Nucleus accumbens (tissue), 56 donors: ENCODE results near the gene FAM83D.

Source experiments
- DNase-seq, 56 donors: peaks; one replicate each; lab custom pipeline; 2025; lab: John Stamatoyannopoulos, UW

FAM83D gene

GRCh38 chr20:38962044-38962927, 36.1 kb downstream of the FAM83D start, which contains the start of gene DHX35:
DHX35 (plus strand) TSS chr20:38962344; CDS start chr20:38962368, 24 bp downstream.
- peak; percentile 23 to 99 (median 96) for DNase-seq

GRCh38 chr20:38962928-38963401, 36.7 kb downstream of the FAM83D start:
- no peak for DNase-seq

DNA sequence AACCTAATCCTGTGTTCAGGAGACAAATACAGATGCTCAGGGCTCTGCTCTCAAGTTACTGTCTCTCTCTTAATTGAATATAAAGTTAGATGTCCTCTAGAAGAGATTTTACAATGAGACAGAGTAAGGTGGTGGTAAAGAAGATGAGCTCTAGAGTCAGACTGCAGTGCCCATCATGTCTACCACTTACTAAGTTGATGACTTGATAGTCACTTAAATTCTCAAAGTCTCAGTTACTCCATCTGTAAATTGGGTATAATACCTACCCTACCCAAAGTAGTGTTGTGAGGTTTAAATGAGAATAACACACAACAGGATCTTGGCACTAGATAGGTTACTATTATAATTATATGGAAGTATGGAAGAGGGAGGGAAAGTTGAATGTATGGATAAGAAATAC, 37.5 kb downstream of the FAM83D start:
- no peak for DNase-seq

DNA sequence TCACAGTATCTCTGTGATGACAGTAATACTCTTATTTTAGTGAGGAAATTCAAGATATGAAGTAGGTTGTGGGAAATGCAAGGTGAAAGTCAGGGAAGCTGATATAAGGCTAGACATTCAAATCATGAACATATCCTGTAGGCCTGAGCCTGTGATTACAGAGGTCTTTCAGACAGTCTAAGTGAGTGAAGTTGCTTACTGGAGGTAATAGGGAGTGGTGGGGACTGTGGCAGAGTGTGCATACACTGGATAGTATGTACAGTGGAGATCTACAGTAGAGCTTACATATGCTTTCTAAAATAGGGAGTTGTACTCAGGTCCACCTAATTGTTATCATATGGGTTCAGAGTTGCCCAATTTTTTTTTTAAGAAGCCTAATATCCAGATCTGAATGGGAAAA, 39.0 kb downstream of the FAM83D start:
- DNase-seq, result no peak

DNA sequence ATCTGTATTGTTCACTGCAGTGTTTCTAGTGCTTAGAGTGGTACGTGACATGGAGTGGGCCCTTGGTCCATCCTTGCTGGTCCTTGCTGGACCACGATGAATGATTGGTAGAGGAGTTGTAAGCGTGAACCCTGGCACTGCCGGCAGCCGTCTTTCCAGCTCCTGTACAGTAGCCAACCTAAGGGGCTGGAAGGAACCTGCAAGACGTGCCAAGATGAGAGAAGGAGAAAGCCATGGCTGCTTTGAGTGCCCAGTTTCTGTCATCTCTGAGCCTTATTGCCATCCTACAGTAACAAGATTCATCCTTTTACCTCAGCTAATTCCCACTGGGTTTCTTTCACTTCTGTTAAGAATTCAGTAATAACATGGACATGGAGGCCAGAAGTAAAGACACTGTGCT, 41.9 kb downstream of the FAM83D start:
- peak in 1 of 56 donors; percentile 3 for DNase-seq

- no peak for DNase-seq
Measured at GRCh38 chr20:38969708-38970107, 43.5 kb downstream of the FAM83D start.

DNA sequence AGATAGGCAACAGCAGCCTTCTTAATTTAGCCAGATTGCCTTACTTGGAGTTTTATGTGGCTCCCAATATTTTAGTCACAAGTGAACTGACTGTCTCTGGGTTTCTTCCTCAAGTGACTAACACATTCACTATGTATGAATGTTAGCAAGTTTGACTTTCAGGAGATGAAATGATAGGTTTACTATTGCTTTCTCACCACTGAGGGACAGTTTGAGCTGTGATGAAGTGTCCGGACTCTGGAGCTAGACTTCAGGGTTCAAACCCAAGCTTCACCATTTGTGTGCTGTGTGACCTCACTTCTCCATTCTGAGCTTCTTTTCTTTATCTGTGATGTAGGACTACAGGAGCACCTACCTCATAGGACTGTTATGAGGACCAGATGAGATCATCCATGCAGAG, 44.1 kb downstream of the FAM83D start:
- DNase-seq, result no peak

DNA sequence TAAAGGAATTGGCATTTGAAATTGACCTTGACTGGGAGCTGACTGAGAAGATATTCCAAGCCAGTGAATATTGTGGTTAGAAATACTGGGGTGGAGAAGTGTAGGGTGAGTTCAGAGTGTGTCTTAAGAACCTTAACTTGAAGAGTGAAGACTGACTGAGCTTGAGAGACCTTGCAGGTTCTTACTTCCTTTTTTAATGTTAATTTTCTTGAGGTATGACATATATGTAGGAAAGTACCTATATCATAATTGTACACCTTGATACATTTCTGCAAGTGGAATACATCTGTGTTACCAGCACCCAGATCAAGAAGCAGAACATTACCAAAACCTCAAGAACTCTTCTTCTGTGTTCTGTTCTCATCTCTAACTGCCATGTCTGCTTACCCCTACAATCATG, 46.9 kb downstream of the FAM83D start:
- no peak for DNase-seq

- DNase-seq, result peak in 4 of 56 donors; percentile 3 to 25 (median 8)
Measured at GRCh38 chr20:38973645-38974044, 47.4 kb downstream of the FAM83D start.

DNA sequence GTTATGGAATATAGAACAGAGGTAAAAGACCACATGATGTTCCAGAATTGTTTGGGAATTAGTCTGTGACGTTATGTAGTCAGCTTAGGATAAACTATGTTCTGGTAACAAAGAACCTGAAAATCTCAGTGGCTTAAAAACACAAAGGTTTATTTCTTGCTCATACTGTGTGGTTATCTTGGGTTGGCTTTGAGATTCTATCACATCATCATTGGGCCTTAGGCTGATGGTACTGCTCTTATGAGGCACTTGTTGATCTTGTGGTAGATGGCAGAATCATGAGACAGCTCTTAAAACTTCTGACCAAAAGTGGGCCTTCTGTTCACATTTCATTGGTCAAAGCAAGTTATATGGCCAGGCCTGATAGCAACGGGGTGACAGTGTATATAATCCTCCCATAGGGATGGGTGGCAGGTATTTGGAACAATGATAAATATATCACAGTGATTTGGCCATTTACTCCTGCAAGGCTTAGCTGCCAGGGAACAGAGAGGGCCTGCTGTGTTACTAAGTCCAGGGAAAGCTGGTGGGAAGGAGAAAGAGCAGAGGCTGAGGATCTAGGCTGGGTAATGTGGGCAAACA, 49.4 kb downstream of the FAM83D start:
- DNase-seq, result no peak

DNA sequence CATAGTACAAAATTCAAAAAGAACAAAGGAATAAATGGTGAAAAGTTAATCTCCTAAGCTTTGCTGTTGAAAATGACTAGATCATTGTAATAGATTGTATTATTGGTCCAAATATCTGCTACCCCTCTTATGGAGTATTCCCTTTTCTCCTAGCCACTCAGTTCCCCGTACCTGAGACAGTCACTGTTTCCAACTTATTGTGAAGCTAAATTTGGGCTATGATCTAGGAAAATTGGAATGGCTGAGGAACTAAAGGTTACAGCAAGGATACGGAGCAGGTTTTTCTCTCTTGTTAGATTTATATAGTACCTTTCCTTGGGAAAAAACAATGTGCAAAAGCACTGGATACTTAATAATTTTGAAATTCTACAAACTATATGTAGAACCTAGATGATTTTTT, 53.2 kb downstream of the FAM83D start:
- no peak for DNase-seq

- DNase-seq, result no peak
Measured at GRCh38 chr20:38979842-38980241, 53.6 kb downstream of the FAM83D start.

GRCh38 chr20:38982291-38982690, 56.1 kb downstream of the FAM83D start:
- DNase-seq, result no peak

DNA sequence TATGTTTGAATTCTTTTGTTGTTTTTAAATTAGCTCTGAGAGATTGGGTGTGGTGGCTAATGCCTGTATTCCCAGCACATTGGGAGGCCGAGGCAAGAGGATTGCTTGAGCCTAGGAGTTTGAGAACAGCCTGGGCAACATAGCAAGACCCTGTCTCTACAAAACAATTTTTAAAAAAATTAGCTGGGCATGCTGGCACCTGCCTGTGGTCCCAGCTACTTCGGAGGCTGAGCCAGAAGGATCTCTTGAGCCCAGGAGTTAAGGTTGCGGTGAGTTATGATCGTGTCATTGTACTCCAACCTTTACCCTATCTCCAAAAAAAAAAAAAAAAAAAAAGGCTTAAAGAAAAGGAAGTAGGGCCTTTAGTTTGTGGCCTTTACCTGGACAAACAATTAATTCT, 58.8 kb downstream of the FAM83D start:
- DNase-seq, result no peak

DNA sequence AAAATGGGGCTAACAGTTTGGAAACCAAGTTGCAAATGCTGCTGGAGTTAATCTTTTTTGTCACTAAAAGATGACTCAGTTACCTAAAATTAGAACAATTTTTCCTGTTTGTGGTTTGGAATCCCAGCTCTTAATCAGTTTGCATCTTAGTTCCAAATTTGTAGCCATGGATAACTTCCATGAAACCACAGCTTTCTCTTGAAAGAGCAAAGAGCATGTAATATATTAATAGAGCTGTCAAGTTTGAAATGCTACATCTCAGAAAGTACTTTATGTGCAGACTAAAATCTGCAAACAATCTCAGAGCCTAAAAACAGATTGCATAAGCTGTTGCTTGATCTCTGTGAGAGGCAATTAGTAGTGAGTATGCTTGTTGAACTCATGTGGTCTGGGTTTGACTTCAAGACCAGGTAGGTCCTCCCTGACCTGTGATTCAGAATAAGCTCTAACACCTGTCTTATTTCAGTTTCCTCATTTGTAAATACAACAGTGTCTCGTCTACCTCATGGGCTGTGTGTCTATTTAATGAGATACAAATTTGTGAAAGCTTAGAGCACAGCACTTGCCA, 59.5 kb downstream of the FAM83D start:
- no peak for DNase-seq

- DNase-seq, result no peak
Measured at GRCh38 chr20:38986663-38987062, 60.4 kb downstream of the FAM83D start.

- DNase-seq, result no peak
Measured at GRCh38 chr20:38987777-38988176, 61.6 kb downstream of the FAM83D start.

- no peak for DNase-seq
Measured at GRCh38 chr20:38990728-38991127, 64.5 kb downstream of the FAM83D start.

DNA sequence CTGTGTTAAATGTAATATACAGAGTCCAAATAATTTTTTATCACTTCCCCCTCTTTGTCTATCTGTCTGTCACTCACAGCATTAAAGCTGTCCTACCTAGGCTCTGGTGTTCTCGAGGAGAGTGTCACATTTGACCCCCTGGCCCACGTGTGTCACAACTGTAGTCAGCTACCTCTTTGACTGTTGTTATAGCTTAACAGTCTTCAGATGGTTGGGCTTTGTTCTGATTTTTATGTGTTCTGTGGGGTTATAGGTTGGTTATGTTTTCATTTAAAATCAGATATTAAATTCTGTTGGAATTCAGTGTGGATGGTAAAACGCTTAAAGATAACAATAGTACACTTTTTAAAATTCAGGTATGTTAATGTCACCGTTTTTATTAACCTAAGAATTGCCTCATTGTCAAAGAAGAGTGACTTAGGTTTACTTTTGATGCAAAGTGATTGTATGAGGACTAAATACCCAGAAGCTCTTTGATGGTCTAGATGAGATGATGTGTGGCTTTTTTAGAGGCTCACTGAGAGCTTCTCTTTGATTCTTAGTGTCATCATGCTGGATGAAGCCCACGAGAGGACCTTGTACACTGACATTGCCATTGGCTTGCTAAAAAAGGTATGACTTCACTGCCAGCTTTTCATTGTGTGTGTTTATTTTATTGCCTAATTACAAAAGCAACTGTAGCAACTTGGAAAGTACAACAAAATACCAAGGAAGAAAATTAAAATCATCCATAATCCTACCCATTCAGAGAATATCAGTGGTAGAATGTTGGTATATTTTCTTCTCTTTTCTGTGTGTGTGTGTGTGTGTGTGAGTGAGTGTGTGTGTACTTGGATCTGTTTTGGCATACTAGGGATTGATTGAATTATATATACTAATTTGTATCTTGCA, 65.8 kb downstream of the FAM83D start:
- DNase-seq, result no peak

DNA sequence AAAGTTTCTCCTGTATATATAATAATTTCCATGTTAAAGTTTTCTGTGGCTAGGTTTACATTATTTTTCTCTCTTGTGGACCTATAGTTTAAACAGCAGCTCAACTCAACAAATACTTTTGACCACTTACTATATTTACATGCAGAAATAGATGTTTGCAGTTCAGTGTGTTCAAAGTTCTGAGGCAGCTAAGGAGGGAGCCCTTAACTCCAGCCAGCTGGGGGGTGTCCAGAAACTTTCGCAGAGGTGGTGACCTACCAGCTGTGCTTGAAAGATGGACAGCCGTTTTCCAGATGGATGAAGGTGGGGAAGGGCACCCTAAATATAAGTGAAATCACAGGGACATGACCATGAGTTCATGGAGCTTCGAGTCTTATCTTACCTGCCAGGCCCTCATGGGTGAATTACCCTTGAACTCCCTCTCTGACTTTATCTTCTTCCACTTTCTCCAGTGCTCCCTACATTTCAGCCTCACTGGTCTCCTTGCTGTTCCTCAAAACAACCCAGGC, 69.4 kb downstream of the FAM83D start:
- DNase-seq, result no peak
